SK-N-SH treated with all-trans-retinoic acid at 6 μM for 48 hours (cell line): ENCODE data around the gene DMD.

Experiments
- ESRRG ChIP-seq: fragments of 250-450 bp; sonication (Bioruptor Pico); IDR thresholded peaks from 2 replicates; pipeline ENCODE4 v1.6.1; 2021; ENCODE audit warnings: mild to moderate bottlenecking
- TF ChIP-seq, protein P1 (sequence below): fragments of 250-450 bp; sonication (Bioruptor Pico); IDR thresholded peaks from 2 replicates; pipeline ENCODE4 v1.8.0; 2021; ENCODE audit warnings: low read depth, mild to moderate bottlenecking, moderate library complexity, borderline replicate concordance

DNA sequence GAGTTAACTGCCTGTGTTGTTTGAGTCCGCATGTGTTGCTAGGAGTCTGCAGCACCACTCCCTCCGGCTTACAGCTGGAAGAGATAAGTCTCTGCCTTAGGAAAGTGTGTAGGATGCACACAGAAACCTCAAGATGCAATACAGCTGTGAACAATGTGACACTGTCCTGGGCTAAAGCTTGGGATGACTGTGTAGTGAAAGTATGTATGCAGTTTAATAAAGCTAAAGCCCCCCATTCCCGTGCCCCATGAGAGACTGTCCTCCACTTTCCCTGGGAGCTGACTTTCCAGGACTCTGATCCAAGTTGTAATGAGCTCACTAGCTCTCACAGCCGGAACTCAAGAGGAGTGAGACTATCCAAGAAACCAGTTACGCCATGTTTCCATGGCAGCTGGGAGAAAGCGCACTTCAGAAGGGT lies 1982.9 kb downstream of the DMD start:
- no peak for TF ChIP-seq ESRRG (CRISPR knock-in tag)
- TF ChIP-seq, protein P1, sequence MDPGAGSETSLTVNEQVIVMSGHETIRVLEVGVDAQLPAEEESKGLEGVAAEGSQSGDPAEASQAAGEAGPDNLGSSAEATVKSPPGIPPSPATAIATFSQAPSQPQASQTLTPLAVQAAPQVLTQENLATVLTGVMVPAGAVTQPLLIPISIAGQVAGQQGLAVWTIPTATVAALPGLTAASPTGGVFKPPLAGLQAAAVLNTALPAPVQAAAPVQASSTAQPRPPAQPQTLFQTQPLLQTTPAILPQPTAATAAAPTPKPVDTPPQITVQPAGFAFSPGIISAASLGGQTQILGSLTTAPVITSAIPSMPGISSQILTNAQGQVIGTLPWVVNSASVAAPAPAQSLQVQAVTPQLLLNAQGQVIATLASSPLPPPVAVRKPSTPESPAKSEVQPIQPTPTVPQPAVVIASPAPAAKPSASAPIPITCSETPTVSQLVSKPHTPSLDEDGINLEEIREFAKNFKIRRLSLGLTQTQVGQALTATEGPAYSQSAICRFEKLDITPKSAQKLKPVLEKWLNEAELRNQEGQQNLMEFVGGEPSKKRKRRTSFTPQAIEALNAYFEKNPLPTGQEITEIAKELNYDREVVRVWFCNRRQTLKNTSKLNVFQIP (CRISPR knock-in tag), result no peak
